GM19328 (cell line): ENCODE results near the gene ZNF488.

ENCODE experiments used
- ATAC-seq: cut with Tn5 transposase; IDR thresholded peaks from one replicate; pipeline ENCODE4 v1.9.1; 2021; ENCODE audit warnings: mild to moderate bottlenecking, moderate library complexity; ENCODE audit not compliant: unreplicated experiment

The ZNF488 gene

GRCh38 chr10:47383261-47384147, 589 bp downstream of the ZNF488 start:
- ATAC-seq = no peak

DNA sequence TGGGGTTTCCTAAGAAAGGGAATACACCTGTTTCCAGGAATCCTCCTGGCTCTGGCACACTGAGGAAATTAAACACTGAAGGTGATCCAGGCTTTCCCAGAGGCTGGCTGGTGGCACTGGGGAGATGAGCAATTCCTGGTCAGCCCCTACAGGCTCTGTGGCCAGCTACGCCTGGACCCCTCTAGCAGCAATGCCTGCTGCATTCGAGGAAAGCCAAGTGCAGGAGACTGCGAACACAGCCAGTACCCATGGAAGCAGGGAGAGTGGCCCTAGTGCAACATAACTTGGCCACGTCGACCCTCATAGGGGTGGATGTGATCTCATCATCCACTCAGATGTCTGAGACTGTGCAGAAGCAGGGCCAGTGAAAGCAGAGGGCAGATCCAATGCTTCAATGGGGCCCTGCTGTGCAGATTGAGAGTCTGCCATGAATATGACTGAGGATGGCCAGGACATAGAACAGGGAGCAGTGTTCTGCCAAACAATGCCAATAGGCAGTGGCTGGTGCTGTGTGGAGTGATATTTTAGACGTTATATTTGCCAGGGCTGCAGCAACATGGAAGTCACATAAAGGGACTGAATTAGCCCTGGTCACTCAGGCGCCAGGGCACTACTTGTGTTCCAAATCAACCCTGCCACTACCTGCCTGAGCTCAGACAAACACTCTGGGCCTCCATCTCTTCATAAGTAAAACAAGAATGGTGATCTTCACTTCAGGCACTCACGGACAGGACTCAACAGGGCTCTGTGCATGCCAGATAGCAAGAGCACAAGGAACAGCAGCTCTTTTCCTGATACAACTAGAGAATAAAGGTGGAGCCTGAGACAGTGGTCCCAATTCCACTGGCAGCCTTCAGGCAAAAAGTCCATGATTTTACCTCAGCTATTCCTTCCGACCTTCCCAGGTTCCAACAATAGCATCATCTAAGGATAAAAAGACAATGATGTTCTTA, 2.4 kb downstream of the ZNF488 start:
- no peak for ATAC-seq

- no peak for ATAC-seq
These were observed 3.0 kb downstream of the ZNF488 start for GRCh38 chr10:47381103-47381395.

DNA sequence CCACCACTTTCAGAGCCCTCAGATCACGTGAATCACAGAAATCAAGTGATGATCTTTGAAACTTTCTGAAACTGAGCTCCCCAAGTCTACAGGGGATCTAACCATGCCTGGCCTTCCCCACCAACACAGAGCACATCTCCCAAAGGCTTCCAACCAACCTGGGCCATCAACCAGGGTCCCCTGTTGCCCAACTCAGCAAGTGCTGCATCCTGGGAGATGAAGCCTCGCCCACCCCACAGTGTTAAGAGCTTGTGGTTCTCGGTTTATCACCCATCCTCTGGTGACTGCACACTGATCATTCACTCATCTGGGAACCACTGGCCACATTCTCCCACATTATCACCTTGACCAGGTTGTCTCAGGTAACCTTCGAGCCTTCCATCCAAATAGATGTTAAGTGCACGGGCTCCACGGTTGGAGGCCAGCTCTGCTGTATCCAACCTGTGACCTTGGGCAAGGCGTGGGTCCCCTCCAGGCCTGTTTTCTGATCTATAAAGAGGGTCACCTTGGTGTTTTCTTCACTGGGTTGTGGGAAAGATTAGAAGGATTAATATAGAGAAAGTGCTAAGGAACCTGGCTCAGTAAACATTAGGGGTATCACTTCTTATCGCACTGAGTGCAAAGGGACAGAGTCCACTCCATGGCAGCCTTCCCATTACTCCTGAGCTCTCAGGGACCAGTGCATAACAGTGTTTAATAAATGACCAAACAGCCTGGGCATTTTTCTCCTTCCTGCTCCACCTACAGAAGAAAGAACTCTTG, 3.6 kb downstream of the ZNF488 start:
- ATAC-seq = no peak

- ATAC-seq = no peak
These were observed 4.2 kb downstream of the ZNF488 start for GRCh38 chr10:47379901-47380300.

DNA sequence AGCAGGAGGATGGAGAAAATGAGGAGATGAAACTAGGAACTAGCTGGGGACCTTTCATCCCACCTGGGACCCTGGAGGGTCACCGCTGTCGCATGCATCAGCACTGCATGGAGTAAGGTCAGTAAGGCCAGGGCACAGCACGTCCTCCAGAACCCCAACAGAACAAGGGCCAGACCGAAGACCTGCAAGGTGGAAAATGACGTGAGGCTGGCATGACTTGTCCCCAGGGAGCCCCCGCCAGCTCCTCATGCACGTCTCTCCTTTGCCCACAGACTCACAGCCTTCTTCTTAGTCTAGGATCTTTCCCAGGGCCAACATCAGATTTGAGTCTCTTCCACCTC, 4.7 kb downstream of the ZNF488 start:
- ATAC-seq = no peak

- ATAC-seq = no peak
These were observed 5.3 kb downstream of the ZNF488 start for GRCh38 chr10:47378606-47379444.

DNA sequence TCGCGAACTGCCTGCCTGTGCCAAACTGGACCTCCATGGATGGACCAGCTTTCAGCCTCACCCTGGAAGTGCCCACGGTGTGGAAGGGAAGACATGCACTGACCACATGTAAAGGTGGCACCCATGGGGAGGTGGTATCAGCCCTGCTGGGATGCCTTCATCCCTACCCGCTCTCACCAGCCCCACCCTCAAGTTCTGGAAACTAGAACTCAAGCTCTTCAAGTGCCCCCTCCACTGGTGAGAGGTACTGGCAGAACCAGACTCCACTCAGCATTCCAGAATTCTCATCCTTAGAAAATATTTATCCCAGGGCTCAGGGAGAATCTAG, 5.9 kb downstream of the ZNF488 start:
- no peak for ATAC-seq

GRCh38 chr10:47376522-47377220, 7.4 kb downstream of the ZNF488 start:
- ATAC-seq = no peak

DNA sequence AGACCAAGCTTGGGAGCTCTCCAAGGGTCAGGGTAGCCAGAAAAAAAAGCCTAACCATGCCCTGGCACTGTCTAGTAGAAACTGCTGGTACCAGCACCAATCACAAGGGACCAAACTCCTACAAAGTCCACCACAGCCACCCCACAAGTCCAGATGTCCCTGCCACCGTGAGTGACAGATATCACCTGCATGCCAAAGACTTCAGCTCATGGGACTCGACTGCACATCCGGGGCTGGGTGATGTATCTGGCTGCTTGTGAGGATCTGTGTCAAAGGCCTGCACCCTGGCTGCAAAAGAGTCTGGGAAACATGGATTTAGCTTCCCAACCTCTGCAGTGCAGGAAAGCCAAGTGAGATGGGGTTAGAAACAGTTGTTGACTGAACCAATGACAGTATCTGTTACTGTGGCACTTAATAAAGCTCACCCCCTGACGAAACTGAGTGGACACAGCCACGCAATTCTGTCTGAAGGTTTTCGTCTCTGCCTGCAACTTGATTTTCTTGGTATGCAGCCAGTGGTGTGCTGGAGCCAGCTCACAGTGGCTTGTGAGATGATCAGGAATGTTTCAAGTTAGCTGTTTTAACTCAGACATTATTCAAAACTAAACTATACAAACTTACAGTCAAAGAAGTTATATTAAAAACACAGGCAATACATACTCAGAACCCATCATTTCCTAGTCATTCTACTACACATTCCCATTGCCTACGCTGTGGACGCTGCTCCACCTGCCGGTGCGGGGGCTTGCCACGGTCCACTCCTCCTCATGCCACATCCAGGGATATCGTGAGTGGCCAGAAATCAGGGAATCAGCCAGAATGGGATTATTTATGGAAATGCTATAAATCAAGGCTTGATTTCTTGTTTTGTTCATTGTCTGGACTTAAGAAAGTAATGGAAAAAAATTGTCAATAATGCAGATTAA, 9.2 kb downstream of the ZNF488 start:
- ATAC-seq = no peak

DNA sequence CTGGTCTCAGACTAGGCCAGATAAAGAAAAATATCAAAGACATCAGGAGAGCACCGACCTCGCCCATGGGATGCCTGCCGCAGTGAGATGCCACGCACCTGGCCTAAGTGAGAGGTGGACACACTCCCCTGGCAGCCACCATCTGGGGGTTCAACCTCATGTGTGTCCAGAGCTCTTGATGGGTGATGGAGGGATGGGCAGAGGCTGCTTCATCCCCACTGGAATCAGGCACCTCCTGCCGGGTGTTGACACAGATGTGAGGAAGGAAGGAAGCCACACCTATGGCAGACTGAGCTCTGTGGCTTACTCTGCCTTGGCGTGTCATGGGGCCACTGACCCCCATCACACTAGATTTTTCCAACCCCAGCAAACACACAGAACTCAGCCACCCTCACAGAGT, 11.4 kb downstream of the ZNF488 start:
- ATAC-seq = no peak

GRCh38 chr10:47371629-47372485, 12.2 kb downstream of the ZNF488 start:
- no peak for ATAC-seq

DNA sequence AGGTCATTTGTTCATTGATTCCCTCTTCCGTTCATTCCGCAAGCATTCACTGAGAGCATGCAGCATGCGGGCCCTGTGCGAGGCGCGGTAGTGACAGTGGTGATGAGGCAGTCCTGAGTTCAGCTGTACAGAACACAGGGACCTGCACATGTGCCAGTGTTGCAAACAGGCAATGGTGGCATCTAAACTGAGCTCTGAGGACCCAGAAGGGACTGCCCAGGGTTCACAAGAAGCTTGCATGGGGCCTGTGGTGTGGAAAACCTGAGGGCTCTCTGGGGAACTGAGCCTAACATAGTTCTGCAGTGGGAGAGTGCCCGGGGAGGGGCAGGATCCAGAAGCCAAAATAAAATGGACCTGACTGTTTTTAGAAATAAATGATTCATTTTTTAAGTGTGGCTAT, 13.2 kb downstream of the ZNF488 start:
- ATAC-seq = no peak

DNA sequence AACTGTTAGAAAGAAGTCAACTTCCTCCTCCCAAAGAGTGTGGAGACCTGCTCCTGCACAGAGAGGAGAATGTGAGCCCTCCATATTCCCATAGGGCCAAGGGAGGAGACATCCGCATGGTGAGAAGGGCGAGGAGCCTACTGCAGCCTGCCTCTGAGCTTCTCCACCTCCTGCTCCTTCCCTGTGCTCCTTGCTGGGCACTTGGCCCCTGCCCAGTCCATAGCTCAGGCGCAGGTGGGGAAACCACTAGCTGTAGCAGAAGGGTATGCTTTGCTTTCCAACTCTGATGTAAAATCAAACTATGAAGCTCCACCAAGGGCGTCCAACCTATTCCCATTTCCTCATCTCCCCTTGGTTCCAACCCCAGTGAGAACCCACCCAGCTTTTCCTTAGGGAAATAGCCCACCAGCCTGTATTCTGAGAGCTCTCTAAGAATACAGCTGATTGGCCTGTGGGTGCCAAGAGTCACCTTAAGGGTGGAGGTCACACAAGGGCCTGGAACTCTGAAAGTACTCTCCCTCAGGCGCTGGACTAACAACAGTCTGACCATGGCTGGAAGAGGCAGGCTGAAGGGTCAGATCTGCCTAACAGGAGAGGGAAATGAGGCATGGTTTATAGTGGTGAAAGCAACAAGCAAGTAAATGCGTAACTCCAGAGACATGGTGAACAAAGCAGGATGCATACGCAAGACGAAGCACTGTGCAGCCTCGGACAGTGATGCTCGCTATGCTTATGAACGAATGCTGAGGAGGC, 13.9 kb downstream of the ZNF488 start:
- ATAC-seq = no peak

- ATAC-seq = no peak
These were observed 14.7 kb downstream of the ZNF488 start for GRCh38 chr10:47369251-47369894.

DNA sequence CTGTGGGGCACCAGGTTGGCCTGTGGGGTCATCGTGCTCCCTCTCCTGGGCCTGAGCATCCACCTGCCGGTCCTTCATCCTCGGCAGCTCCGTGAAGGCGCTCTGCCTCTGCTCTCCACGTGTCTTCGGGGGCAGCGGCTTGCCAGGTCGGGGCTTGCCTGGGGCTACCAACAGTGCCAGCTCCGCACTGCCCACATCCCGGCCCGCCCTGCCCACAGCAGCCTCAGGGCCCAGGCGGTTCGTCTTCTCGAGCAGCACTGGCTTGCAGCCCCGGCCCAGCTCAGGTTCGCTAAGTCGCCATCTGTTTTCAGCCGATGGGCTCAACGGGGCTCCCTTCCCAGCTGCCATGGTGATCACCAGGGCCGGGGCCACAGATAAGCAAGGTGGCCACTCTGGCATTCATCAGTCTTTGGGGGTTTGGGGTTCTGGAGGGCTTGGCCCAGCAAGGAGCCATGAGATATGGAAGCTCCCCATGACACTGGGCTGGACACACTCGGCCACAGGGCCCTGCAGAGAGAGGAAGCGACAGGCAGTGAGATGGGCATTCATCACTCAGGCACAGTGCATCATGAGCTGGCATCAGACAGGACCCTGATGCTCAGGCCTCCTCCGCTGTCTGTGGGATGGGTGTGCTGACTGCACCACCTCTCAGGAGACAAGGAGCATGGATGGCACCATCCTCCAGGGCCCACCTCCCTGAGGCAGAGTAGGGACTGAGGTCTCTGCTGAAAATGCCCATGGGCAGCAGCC, 15.5 kb downstream of the ZNF488 start:
- ATAC-seq = no peak
